CD4-positive, alpha-beta T cell (primary cell): Measurements from ENCODE around the gene TSPAN11. TPM values are rescaled to one million over a fixed set of nuclear protein-coding genes. Genes with fewer than 3 reads are reported as not detected.
"Not testable (repeated sequence)": the region's sequence is repeated elsewhere in the genome, so short reads cannot be mapped to it uniquely, and the experiment has no call there.

Source experiments
- ATAC-seq: fragments of 200-7000 bp; cut with Tn5 transposase; one replicate; pipeline ENCODE4 v1.10.0; 2022; ENCODE audit warnings: mild to moderate bottlenecking; ENCODE audit not compliant: poor library complexity
- CTCF ChIA-PET: fragments of 350-600 bp; sonication (Branson Sonifier 250); formaldehyde crosslinking; loops from one replicate; lab custom pipeline; 2021; ENCODE audit warnings: antibody characterized with exemption, inconsistent platforms; lab: Charles Lee
- POLR2A ChIA-PET: fragments of 350-600 bp; sonication (Branson Sonifier 250); formaldehyde crosslinking; loops from one replicate; lab custom pipeline; 2021; ENCODE audit warnings: antibody characterized with exemption, inconsistent platforms; lab: Charles Lee
- DNase-seq, 14 experiments: peaks; one replicate each; pipeline ENCODE4 v3.0.0-alpha.2; 2013 to 2020; ENCODE audit warnings: mixed read lengths in 2 of 14
- H3K27ac ChIP-seq, 2 donors: one replicate each; pipeline versions ENCODE4 v1.5.1 to v1.7.0; 2013; ENCODE audit warnings: low read length in 2 of 2, low read depth in 1 of 2, mild to moderate bottlenecking in 1 of 2
- H3K27me3 ChIP-seq, 2 experiments: 1 replicate in 1 of 2; 2 replicates in 1 of 2; pipeline versions ENCODE4 v1.6.1 to v1.7.0; 2013; ENCODE audit warnings: low read length in 2 of 2, control low read depth in 1 of 2, mild to moderate bottlenecking in 1 of 2, moderate library complexity in 1 of 2; ENCODE audit not compliant: insufficient read depth in 2 of 2, control insufficient read depth in 1 of 2
- H3K36me3 ChIP-seq: one replicate; pipeline ENCODE4 v1.6.1; 2013; ENCODE audit warnings: low read length, control low read depth; ENCODE audit not compliant: insufficient read depth
- H3K4me1 ChIP-seq: one replicate; pipeline ENCODE4 v1.6.1; 2013; ENCODE audit warnings: low read length, control low read depth; ENCODE audit not compliant: insufficient read depth
- H3K4me3 ChIP-seq: one replicate; pipeline ENCODE4 v1.5.1; 2013; ENCODE audit warnings: mild to moderate bottlenecking, low read length, moderate library complexity
- H3K9me3 ChIP-seq, 2 experiments: 1 replicate in 1 of 2; 2 replicates in 1 of 2; pipeline versions ENCODE4 v1.6.1 to v1.7.0; 2013; ENCODE audit warnings: low read length in 2 of 2, mild to moderate bottlenecking in 2 of 2, control low read depth in 1 of 2, moderate library complexity in 1 of 2; ENCODE audit not compliant: control insufficient read depth in 1 of 2, insufficient read depth in 1 of 2
- H3K27ac Mint-ChIP-seq: one replicate; pipeline ENCODE4 v1.8.0; 2020; ENCODE audit warnings: mixed read lengths
- H3K27me3 Mint-ChIP-seq: one replicate; pipeline ENCODE4 v1.8.0; 2021; ENCODE audit warnings: mixed read lengths
- H3K36me3 Mint-ChIP-seq: one replicate; pipeline ENCODE4 v1.8.0; 2021; ENCODE audit warnings: low read depth, mixed read lengths
- H3K4me1 Mint-ChIP-seq: one replicate; pipeline ENCODE4 v1.8.0; 2021; ENCODE audit warnings: low read depth, mixed read lengths
- H3K4me3 Mint-ChIP-seq: one replicate; pipeline ENCODE4 v1.8.0; 2020; ENCODE audit warnings: mild to moderate bottlenecking, mixed read lengths
- H3K9me3 Mint-ChIP-seq: one replicate; pipeline ENCODE4 v1.8.0; 2020; ENCODE audit warnings: mixed read lengths
- intact Hi-C, 2 experiments: fragments of 100-400 bp; cut with DNase I in 1 of 2; cut with micrococcal nuclease in 1 of 2; formaldehyde crosslinking; loops; one replicate each; pipeline versions ENCODE4 v1.15.1 to v1.9.0; 2023 to 2025; cut with DNase I, micrococcal nuclease
- total RNA-seq, 174 experiments: library from RNA in 2 of 174; stranded (reverse) in 2 of 174; gene quantifications; one replicate each; pipeline ENCODE4 v1.2.3 and lab custom pipeline; 2021 to 2026
- TF ChIP-seq, protein P1 (sequence below): fragments of 200-600 bp; IDR thresholded peaks from one replicate; pipeline ENCODE4 v1.8.0; 2022; ENCODE audit warnings: antibody characterized with exemption, mild to moderate bottlenecking

The TSPAN11 gene
- total RNA-seq, 2 experiments from 2014 or later: not detected

DNA sequence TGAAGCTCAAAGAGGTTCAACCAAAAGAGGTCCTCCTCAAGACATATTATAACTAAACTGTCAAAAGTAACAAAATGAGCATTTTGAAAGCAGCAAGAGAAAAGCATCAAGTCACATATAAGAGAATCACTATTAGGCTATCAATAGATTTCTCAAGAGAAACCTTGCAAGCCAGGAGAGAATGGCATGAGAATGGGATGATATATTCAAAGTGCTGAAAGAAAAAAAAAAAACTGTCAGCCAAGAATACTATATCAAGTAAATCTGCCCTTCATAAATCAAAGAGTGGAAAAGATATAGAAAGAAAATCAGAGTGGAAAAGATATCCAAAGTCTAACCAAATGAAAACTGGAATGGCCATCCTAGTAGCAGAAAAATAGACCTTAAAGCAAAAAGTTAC, 39.3 kb upstream of the TSPAN11 start:
- no peak for ATAC-seq
- H3K4me1 ChIP-seq: no peaks in the 10 kb centered on the region
- no peak overlapping the region for H3K27ac ChIP-seq
- CTCF ChIA-PET: no interaction called here
- no peak overlapping the region for H3K4me3 ChIP-seq
- no peak for DNase-seq
- TF ChIP-seq, protein P1, sequence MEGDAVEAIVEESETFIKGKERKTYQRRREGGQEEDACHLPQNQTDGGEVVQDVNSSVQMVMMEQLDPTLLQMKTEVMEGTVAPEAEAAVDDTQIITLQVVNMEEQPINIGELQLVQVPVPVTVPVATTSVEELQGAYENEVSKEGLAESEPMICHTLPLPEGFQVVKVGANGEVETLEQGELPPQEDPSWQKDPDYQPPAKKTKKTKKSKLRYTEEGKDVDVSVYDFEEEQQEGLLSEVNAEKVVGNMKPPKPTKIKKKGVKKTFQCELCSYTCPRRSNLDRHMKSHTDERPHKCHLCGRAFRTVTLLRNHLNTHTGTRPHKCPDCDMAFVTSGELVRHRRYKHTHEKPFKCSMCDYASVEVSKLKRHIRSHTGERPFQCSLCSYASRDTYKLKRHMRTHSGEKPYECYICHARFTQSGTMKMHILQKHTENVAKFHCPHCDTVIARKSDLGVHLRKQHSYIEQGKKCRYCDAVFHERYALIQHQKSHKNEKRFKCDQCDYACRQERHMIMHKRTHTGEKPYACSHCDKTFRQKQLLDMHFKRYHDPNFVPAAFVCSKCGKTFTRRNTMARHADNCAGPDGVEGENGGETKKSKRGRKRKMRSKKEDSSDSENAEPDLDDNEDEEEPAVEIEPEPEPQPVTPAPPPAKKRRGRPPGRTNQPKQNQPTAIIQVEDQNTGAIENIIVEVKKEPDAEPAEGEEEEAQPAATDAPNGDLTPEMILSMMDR: no peak
- no peaks in the 10 kb centered on the region for H3K4me1 Mint-ChIP-seq
- peaks cover 14 to 21% of the 10 kb centered on the region in 2 experiments for H3K9me3 ChIP-seq
- H3K27me3 ChIP-seq: no peaks in the 10 kb centered on the region
- no peak overlapping the region for H3K27ac Mint-ChIP-seq
- H3K36me3 Mint-ChIP-seq: no peaks in the 10 kb centered on the region
- no peaks in the 10 kb centered on the region for H3K27me3 Mint-ChIP-seq
- H3K36me3 ChIP-seq: no peaks in the 10 kb centered on the region
- no peak overlapping the region for H3K4me3 Mint-ChIP-seq
- intact Hi-C loops: no loop called here
- peaks cover 5% of the 10 kb centered on the region for H3K9me3 Mint-ChIP-seq
- POLR2A ChIA-PET: no interaction called here

DNA sequence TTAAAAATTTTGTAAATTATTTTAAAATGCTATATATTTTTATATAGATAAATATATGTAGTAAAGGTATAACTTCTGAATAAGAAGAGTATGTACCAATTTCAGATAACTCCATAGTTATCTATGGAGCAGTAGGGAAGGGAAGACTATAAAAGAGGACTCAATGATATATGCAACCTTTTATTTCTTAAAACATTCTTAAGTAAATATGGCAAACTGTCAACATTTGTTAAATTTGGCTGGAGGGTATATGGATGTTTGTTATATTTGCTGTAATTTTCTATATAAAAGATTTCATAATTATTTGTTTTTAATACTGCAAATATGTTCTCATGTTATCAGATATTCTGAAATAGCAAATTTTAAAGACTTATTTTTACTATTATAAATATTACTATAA, 38.3 kb upstream of the TSPAN11 start:
- DNase-seq (no peak), ATAC-seq (no peak)
- ChIA-PET CTCF (no interaction called here), POLR2A (no interaction called here)
- intact Hi-C loops: no loop called here
- no peaks in the 10 kb centered on the region for H3K4me1 ChIP-seq
- Mint-ChIP-seq H3K36me3 (no peaks in the 10 kb centered on the region), H3K27me3 (no peaks in the 10 kb centered on the region), H3K4me3 (no peak overlapping the region), H3K4me1 (no peaks in the 10 kb centered on the region), H3K27ac (no peak overlapping the region), H3K9me3 (peaks cover 5% of the 10 kb centered on the region)
- no peaks in the 10 kb centered on the region for H3K36me3 ChIP-seq
- H3K27me3 ChIP-seq: no peaks in the 10 kb centered on the region
- no peak overlapping the region for H3K4me3 ChIP-seq
- no peak overlapping the region for H3K27ac ChIP-seq
- H3K9me3 ChIP-seq: peaks cover 14 to 21% of the 10 kb centered on the region in 2 experiments
- TF ChIP-seq, protein P1: no peak

DNA sequence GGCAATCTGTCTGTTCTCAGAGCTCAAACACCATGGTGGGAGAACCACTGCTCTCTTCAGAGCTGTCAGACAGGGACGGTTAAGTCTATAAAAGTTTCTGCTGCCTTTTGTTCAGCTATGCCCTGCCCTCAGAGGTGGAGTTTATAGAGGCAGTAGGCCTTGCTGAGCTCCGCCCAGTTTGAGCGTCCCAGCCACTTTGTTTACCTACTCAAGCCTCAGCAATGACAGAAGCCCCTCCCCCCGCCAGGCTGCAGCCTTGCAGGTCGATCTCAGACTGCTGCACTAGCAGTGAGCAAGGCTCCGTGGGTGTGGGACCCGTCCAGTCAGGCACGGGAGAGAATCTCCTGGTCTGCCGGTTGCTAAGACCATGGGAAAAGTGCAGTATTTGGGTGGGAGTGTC, 32.0 kb upstream of the TSPAN11 start:
- H3K4me3 Mint-ChIP-seq, ATAC-seq, H3K27ac Mint-ChIP-seq, H3K36me3 ChIP-seq, CTCF ChIA-PET, H3K27ac ChIP-seq, POLR2A ChIA-PET, H3K36me3 Mint-ChIP-seq, H3K4me1 ChIP-seq, H3K4me1 Mint-ChIP-seq, DNase-seq, H3K4me3 ChIP-seq, H3K9me3 Mint-ChIP-seq, H3K9me3 ChIP-seq, intact Hi-C loops, H3K27me3 ChIP-seq: not testable (repeated sequence)
- H3K27me3 Mint-ChIP-seq: peaks cover 33% of the 10 kb centered on the region

DNA sequence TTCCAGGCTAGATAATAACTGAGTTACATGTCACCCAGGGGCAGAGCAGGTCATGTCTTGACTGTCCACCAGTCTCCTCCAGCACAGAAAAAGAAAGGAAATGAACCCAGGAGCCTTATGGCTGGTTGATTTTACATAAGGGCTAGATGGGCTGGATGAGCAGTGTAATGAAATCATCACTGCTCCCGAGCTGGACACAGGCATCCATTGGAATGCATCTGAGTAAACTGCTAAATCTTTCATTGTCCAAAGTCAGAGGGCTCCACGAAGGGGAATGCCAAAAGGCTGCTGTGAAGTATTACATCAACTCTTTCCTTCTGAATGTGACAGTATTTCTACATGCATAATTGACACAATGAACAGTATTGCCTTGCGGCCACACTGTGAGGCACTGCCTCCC, 30.1 kb upstream of the TSPAN11 start:
- H3K9me3 ChIP-seq: peaks cover 0 to 3% of the 10 kb centered on the region in 2 experiments
- POLR2A ChIA-PET: no interaction called here
- TF ChIP-seq, protein P1: no peak
- intact Hi-C loops: no loop called here
- no peak overlapping the region for H3K4me3 ChIP-seq
- no peak overlapping the region for H3K27ac Mint-ChIP-seq
- no peak for DNase-seq
- CTCF ChIA-PET: no interaction called here
- H3K27ac ChIP-seq: no peak overlapping the region
- ATAC-seq: no peak
- H3K4me1 ChIP-seq: no peaks in the 10 kb centered on the region
- no peaks in the 10 kb centered on the region for H3K9me3 Mint-ChIP-seq
- no peaks in the 10 kb centered on the region for H3K36me3 Mint-ChIP-seq
- H3K36me3 ChIP-seq: no peaks in the 10 kb centered on the region
- H3K27me3 ChIP-seq: peaks cover 0 to 1% of the 10 kb centered on the region in 2 experiments
- peaks cover 43% of the 10 kb centered on the region for H3K27me3 Mint-ChIP-seq
- H3K4me1 Mint-ChIP-seq: no peaks in the 10 kb centered on the region
- H3K4me3 Mint-ChIP-seq: no peak overlapping the region
